Left lobe of liver (tissue), 2 donors: ENCODE results near the gene PPP1R27. TPM values are rescaled to one million over a fixed set of nuclear protein-coding genes. Genes with fewer than 3 reads are reported as not detected.

Source experiments
- ATAC-seq: fragments of 200-7000 bp; cut with Tn5 transposase; one replicate; pipeline ENCODE4 v1.9.1; 2020; ENCODE audit warnings: mild to moderate bottlenecking, moderate library complexity
- DNase-seq: peaks from one replicate; pipeline ENCODE4 v3.0.0-alpha.2; 2020; ENCODE audit warnings: low spot score
- total RNA-seq: library from RNA; stranded (reverse); gene quantifications from one replicate; pipeline ENCODE4 v1.2.1, GENCODE V29; 2021
- donor health status: DM: no; HTN: no; CAD: no; lungs with moderate emphysema.
- donor health status: DM: no; HTN: yes; CAD: no.

The PPP1R27 gene
- total RNA-seq, 1 donor from 2014 or later, result not detected

DNA sequence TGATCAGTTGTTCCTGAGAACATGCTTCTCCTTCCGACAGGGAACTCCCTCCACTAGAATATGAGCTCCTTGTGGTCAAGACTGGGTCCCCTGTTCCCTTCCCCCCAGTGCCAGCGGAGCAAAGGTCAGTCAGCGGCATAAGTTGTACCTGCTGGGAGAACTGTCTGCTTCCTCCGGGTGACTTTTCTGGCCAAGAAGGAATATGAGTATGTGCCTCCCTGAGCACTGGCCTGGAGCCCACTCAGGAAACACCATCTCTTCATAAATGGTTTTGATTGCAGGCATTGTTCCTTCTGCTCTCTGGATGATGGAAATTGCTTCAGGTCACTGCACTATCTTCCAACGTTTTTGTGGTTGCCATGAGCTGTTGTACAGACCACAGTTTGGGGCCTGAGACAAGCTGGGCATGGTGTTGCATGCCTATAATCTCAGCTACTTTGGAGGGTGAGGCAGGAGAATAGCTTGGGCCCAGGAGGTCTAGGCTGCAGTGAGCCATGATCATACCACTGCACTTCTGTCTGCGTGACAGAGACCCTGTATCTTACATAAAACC lies 28.3 kb upstream of the PPP1R27 start:
- ATAC-seq (no peak), DNase-seq (peak; percentile 55)

- peak; percentile 76 for ATAC-seq
- peak; percentile 100 for DNase-seq
These were observed 26.1 kb upstream of the PPP1R27 start for GRCh38 chr17:81860756-81861568.

- DNase-seq (no peak), ATAC-seq (peak; percentile 67)
These were observed 25.3 kb upstream of the PPP1R27 start, which contains the start of gene P4HB for GRCh38 chr17:81859906-81860755. P4HB (minus strand) TSS chr17:81860535; CDS start chr17:81860471, 64 bp downstream.

DNA sequence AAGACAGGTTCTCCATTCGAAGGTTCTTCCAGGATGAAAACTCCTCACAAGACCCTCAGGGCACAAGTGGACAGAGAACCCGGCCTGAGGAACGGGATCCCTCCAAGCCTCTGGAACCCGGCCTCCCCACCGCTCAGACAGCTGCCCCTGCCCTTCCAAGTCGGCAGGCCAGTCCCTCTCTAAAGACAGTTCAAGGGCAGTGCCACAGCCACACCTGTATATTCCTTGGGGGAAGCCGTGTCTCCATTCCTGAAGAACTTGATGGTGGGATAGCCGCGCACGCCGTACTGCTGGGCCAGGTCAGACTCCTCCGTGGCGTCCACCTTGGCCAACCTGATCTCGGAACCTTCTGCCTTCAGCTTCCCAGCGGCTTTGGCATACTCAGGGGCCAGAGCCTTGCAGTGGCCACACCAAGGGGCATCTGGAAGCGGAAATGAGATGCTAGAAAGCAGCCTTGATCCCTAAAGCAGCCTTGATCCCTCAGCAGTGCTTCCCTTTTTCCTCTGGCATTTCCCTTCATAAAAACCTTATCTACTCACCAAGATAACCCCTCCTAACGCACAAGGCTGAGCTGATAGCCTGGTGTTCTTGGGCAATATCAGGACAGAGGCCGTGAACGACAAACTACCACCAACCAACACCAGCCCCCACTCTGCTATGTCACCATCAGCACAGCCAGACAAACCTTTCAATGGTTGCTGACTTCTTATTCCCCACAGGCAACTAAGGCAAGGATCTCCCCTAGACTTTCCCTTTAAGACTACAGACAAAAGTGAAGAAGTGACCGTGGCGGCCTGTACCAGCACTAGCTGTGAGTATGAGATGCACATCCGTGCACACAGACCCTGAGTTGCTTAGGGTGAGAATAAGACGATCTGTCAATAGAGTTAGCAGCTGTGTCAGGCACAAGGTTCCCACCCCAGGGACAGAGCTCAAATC lies 24.4 kb upstream of the PPP1R27 start:
- DNase-seq, result no peak
- ATAC-seq, result no peak

DNA sequence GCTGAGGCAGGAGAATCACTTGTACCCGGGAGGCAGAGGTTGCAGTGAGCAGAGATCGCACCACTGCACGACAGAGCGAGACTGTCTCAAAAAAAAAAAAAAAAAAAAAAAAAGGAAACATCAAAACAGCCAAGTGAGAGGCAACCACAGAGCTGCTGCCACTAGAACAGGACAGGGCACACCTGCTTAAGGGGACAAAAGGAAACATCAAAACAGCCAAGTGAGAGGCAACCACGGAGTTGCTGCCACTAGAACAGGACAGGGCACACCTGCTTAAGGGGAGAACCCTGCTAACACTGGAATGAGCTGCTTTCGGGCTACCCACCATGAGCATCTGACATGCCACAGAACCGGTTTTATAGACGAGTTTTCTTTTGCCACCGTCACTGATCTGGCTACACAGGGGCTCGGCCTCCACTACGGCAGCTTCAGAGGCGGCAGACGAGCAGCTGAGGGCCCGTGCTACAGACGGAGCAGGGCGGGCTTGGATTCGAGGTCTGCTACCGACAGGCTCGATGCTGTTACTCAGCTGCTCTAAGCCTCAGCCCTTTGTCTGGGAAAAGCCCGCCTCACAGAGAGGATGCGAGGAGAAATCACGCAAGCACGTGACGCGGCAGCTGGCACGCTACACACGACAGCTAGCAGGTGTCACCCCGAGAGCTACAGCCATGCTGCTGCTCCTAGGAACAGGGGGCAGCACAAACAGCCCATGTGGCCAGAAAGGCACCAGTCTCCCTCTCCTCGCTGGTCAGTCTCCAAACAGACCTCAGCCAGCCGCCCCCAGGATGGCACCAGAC lies 23.5 kb upstream of the PPP1R27 start:
- DNase-seq (peak; percentile 60), ATAC-seq (no peak)

- ATAC-seq (peak; percentile 76), DNase-seq (peak; percentile 78)
These were observed 20.3 kb upstream of the PPP1R27 start for GRCh38 chr17:81854974-81855774.

- DNase-seq (no peak), ATAC-seq (no peak)
These were observed 17.4 kb upstream of the PPP1R27 start for GRCh38 chr17:81852237-81852636.

GRCh38 chr17:81851423-81851822 lies 16.6 kb upstream of the PPP1R27 start:
- ATAC-seq, result no peak
- DNase-seq, result no peak

GRCh38 chr17:81849457-81849856 lies 14.6 kb upstream of the PPP1R27 start:
- no peak for DNase-seq
- ATAC-seq, result no peak

DNA sequence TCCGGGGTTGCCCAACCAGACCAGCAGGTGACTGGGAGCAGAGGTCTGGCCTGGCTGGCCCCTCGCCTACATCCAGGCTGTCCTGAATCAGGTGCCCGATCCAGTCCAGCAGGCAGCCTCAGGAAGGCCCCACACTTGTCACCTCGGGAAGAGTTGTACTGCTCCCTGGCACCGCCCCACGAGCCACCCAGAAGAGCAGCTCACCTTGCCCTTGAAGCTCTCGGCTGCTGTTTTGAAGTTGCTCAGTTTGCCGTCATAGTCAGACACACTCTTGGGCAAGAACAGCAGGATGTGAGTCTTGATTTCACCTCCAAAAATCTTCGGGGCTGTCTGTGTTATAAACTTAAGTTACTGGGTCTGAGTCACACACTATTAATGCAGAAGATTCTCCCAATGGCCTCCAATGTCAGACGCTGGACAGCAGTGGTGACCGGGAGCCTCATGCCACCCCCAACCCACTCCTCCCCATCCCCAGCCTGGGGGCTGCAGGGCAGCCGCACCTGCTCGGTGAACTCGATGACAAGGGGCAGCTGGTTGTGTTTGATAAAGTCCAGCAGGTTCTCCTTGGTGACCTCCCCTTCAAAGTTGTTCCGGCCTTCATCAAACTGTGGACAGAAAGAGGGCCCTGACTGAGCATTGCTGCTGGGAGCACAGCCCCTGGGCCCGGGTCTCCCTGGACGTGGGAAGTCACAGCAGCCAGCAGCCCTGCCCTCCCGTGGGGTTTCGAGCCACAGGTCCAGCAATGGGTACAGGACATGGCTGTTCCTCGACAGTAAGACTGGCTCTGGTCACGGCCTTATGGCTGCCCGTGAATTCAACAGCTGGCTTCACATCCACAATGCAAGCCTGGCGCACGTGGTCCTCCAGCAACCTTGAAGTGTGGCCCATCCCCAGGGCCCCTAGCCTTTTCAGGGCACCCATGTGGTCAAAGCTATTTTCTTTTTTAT lies 12.2 kb upstream of the PPP1R27 start:
- ATAC-seq (peak; percentile 19), DNase-seq (no peak)

DNA sequence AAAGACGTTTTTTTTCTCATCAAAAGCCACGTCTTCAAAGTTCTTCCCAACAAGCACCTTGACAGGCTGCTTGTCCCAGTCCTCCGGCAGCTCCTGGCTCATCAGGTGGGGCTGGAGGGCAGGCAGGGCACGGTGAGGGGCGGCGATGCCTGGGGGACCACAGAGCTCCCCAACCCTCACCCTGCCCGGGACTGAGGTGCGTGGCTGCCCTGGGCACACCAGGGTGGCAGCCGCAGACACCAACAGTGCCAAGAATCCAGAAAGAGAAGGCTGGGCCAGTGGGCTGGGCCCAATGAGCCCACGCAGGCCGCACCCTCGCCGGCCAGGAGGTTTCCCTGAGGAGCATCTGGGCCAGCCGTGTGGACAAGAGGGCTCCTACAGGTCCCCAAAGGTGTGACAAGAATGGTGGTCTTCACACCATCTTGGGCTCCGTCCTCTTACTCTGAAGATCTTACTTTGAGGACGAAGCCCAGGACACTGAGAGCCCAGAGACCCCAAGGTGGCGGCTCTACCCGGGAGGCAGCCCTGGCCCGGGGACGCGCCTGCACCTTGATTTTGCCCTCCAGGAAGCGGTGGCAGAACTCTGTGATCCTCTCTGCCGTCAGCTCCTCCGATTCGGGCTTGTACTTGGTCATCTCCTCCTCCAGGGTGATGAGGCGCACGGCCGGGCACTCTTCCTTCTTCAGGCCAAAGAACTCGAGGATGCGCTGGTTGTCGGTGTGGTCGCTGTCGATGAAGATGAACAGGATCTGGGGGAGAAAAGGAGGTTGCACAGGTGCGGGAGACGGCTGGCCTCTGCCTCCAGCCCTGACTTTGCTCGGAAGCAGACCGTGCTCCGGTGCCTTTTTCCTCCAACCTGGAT lies 11.3 kb upstream of the PPP1R27 start:
- ATAC-seq, result no peak
- DNase-seq, result no peak

DNA sequence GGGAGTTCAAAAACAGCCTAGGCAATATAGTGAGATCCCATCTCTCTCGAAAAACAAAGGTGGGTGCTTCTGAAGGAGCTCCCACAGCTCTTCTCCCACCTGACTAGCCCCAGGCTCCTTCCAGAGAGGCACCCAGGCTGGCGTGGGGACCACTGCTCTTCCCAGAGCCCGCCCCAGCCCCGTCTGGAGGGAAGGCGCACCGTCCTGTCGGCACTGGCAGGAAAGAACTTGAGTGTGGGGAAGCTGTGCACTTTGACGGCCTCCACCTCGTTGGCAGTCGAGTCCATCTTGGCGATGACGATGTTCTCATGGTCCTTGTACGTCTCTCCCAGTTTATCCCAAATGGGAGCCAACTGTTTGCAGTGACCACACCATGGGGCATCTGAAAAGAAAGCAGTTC lies 10.5 kb upstream of the PPP1R27 start:
- DNase-seq, result no peak
- ATAC-seq, result no peak

- ATAC-seq (no peak), DNase-seq (no peak)
These were observed 10.0 kb upstream of the PPP1R27 start for GRCh38 chr17:81844887-81845286.

- ATAC-seq, result peak; percentile 2
- DNase-seq, result no peak
These were observed 9.5 kb upstream of the PPP1R27 start for GRCh38 chr17:81844327-81844851.

DNA sequence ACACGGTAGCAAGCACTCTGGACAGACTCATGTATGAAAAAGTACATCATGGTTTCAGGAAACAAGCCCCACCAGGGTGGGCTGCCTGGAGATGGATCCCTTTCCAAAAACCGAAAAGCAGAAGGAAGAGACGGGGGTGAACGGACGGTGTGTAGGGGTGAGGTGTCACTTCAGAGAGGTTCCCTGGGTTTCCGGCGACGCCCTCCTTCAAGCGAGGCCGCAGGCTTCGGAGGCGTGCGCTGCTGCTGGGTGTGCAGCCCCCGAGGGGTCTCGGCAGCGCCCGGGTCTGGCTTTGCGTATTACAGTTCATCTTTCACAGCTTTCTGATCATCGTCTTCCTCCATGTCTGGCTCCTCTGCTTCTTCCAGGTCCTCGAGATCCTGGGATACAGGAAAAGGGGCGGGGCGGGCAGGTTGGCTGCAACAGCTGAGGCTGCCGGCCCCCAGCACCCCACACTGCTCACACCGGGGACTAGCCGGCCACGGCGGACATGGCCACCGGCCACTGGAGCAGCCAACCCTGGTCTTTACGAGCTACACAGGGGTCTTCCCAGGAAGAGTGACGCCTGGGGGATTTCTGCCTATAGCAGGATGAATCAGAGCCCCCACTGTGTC lies 9.0 kb upstream of the PPP1R27 start:
- no peak for DNase-seq
- ATAC-seq, result no peak
